Measurements from ENCODE around the gene ZNF521. TPM values are rescaled to one million over a fixed set of nuclear protein-coding genes. Genes with fewer than 3 reads are reported as not detected.

ZNF521 gene
- total and polyA plus RNA-seq, 10 of the 15 experiments (the other 5 are each of a cell fraction or from before 2014, with no cell fraction given) = 0.02 to 0.05 (median 0.04) TPM; not detected in 6

DNA sequence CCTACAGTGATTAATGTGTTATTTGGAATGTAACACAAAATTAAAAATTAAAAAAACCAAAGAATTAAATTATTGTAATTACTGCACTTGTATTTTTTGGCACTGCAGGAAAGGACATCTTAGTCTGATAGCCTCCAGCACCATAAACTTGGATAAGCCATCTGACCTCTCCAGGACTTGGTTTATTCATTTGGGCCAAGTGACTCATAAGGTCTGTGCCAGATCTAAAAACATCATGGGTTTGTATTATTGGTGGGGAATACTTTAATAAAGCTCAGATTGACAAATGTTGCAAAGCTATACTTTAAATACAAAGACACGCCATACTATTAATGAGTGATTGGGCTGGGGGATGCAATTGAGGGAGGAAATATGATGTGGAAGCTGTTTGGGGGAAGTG, 225.2 kb downstream of the ZNF521 start:
- ChIA-PET RAD21 (ENCODE audit: unreplicated experiment) (no interaction called here), POLR2A (no interaction called here), CTCF (no interaction called here), SMC1A (ENCODE audit: uncharacterized antibody, unreplicated experiment) (interaction anchor here (0.6 kb wide), 1 partner anchor 276 kb away, joined by 3 read pairs; no protein-coding TSS in a partner anchor)
- H3K79me2 ChIP-seq (ENCODE audit: control insufficient read depth, insufficient read depth, low read length) = no peaks in the 10 kb centered on the region
- ATAC-seq (no peak), FAIRE-seq (no peak), DNase-seq (ENCODE audit: low read depth, low spot score) (no peak)
- no TSS peak for BruUV-seq (replicated peaks)
- no peaks in the 10 kb centered on the region for H3K9me3 ChIP-seq (replicated peaks; ENCODE audit: control insufficient read depth, insufficient read depth, low read length)
- H3K27me3 ChIP-seq (replicated peaks in 1 of 2; ENCODE audit: control insufficient read depth in 2 of 2, insufficient read depth in 2 of 2, low read length in 1 of 2) = no peaks in the 10 kb centered on the region
- H3K36me3 ChIP-seq (ENCODE audit: control insufficient read depth in 2 of 2, insufficient read depth in 2 of 2, low read length in 1 of 2) = no peaks in the 10 kb centered on the region
- H3K9ac ChIP-seq (ENCODE audit: control insufficient read depth, insufficient read depth, low read length) = no peak overlapping the region
- no peaks in the 10 kb centered on the region for H3K4me1 ChIP-seq (ENCODE audit: control insufficient read depth, insufficient read depth, low read length)
- TF ChIP-seq TBL1XR1 (IDR thresholded peaks at IDR 0.05; ENCODE audit: low read depth, low read length) (no peak), TAF1 (IDR thresholded peaks at IDR 0.05; ENCODE audit: borderline replicate concordance, low read depth, low read length) (no peak), RCOR1 (conservative IDR thresholded peaks at IDR 0.05; ENCODE audit: low read depth, low read length) (no peak), BACH1 (IDR thresholded peaks at IDR 0.05; ENCODE audit: borderline replicate concordance) (no peak), MEF2A (IDR thresholded peaks at IDR 0.05; ENCODE audit: insufficient read depth, low read depth, low read length) (no peak), CTCF (IDR thresholded peaks at IDR 0.05 in 2 of 3, conservative IDR thresholded peaks at IDR 0.05 in 1 of 3; ENCODE audit: control insufficient read depth in 2 of 3, extremely low read depth in 1 of 3, insufficient read depth in 1 of 3, low read depth in 3 of 3, low read length in 3 of 3) (no peak)
- in situ Hi-C loops (cut with MboI) = no loop called here
- H2AFZ ChIP-seq (ENCODE audit: control insufficient read depth, low read depth, low read length) = no peak overlapping the region
- H3K27ac ChIP-seq (ENCODE audit: control insufficient read depth, insufficient read depth) = no peak overlapping the region
- H3K4me2 ChIP-seq (ENCODE audit: control insufficient read depth, insufficient read depth) = no peak overlapping the region
- no peak overlapping the region for H3K4me3 ChIP-seq
- 90% methylated on average over 1 of the region's 1 CpG for WGBS (ENCODE audit: insufficient coverage, insufficient replicate concordance, low lambda C conversion rate, missing lambda C conversion rate)
- H4K20me1 ChIP-seq (ENCODE audit: control insufficient read depth, insufficient read depth) = no peaks in the 10 kb centered on the region
- intact Hi-C loops (cut with micrococcal nuclease; ENCODE audit: unreplicated experiment) = no loop called here

GRCh38 chr18:25125680-25126079, 226.3 kb downstream of the ZNF521 start:
- ChIA-PET SMC1A (ENCODE audit: uncharacterized antibody, unreplicated experiment) (no interaction called here), CTCF (no interaction called here), POLR2A (no interaction called here), RAD21 (ENCODE audit: unreplicated experiment) (no interaction called here)
- no peaks in the 10 kb centered on the region for H3K27me3 ChIP-seq (replicated peaks in 1 of 2; ENCODE audit: control insufficient read depth in 2 of 2, insufficient read depth in 2 of 2, low read length in 1 of 2)
- no peaks in the 10 kb centered on the region for H3K79me2 ChIP-seq (ENCODE audit: control insufficient read depth, insufficient read depth, low read length)
- H2AFZ ChIP-seq (ENCODE audit: control insufficient read depth, low read depth, low read length) = no peak overlapping the region
- no TSS peak for BruUV-seq (replicated peaks)
- FAIRE-seq (no peak), ATAC-seq (no peak), DNase-seq (ENCODE audit: low read depth, low spot score) (no peak)
- intact Hi-C loops (cut with micrococcal nuclease; ENCODE audit: unreplicated experiment) = no loop called here
- in situ Hi-C loops (cut with MboI) = no loop called here
- WGBS (ENCODE audit: insufficient coverage, insufficient replicate concordance, low lambda C conversion rate, missing lambda C conversion rate) = 91% methylated on average over 1 of the region's 1 CpG
- no peak overlapping the region for H3K4me3 ChIP-seq
- no peak overlapping the region for H3K27ac ChIP-seq (ENCODE audit: control insufficient read depth, insufficient read depth)
- no peaks in the 10 kb centered on the region for H4K20me1 ChIP-seq (ENCODE audit: control insufficient read depth, insufficient read depth)
- no peaks in the 10 kb centered on the region for H3K36me3 ChIP-seq (ENCODE audit: control insufficient read depth in 2 of 2, insufficient read depth in 2 of 2, low read length in 1 of 2)
- H3K4me1 ChIP-seq (ENCODE audit: control insufficient read depth, insufficient read depth, low read length) = no peaks in the 10 kb centered on the region
- no peak overlapping the region for H3K9ac ChIP-seq (ENCODE audit: control insufficient read depth, insufficient read depth, low read length)
- H3K9me3 ChIP-seq (replicated peaks; ENCODE audit: control insufficient read depth, insufficient read depth, low read length) = no peaks in the 10 kb centered on the region
- no peak overlapping the region for H3K4me2 ChIP-seq (ENCODE audit: control insufficient read depth, insufficient read depth)
- no peak for TF ChIP-seq EZH2 (IDR thresholded peaks at IDR 0.05; ENCODE audit: borderline replicate concordance, control insufficient read depth, low read depth, low read length)
- TF ChIP-seq ATF2 (IDR thresholded peaks at IDR 0.05; ENCODE audit: low read length) = no peak
- TF ChIP-seq ATF7 (IDR thresholded peaks at IDR 0.05; ENCODE audit: low read depth) = no peak
- TF ChIP-seq USF2 (IDR thresholded peaks at IDR 0.05; ENCODE audit: borderline replicate concordance, low read depth, low read length) = no peak
- no peak for TF ChIP-seq EP300 (IDR thresholded peaks at IDR 0.05; ENCODE audit: borderline replicate concordance in 1 of 2, control insufficient read depth in 1 of 2, low read depth in 2 of 2, low read length in 2 of 2)
- TF ChIP-seq YY1 (IDR thresholded peaks at IDR 0.05; ENCODE audit: low read depth, low read length) = no peak
